Endothelial cell of umbilical vein (primary cell): ENCODE measurements around the gene AUTS2. TPM values are rescaled to one million over a fixed set of nuclear protein-coding genes. Genes with fewer than 3 reads are reported as not detected.

Experiments used
- BruUV-seq: library from RNA; stranded (reverse); fragments of 400-500 nt; replicated peaks from 2 replicates; lab custom pipeline; 2021; lab: Mats Ljungman, UMichigan
- CTCF ChIA-PET: fragments of 300-600, 350-600 bp; sonication (Branson Sonifier 250); formaldehyde crosslinking; loops from one replicate; lab custom pipeline; 2021; ENCODE audit warnings: antibody characterized with exemption, inconsistent platforms; lab: Charles Lee
- POLR2A ChIA-PET: fragments of 300-600, 350-600 bp; sonication (Branson Sonifier 250); formaldehyde crosslinking; loops from one replicate; lab custom pipeline; 2021; ENCODE audit warnings: antibody characterized with exemption, inconsistent platforms; lab: Charles Lee
- DNase-seq: peaks from one replicate; pipeline ENCODE4 v3.0.0-alpha.2; 2011; ENCODE audit warnings: low read depth, low spot score
- FAIRE-seq: peaks from 2 replicates; lab custom pipeline; 2011; peaks lifted over from hg19 to GRCh38; lab: Jason Lieb, UNC
- H2AFZ ChIP-seq: 2 replicates; pipeline ENCODE4 v1.6.0; 2012; ENCODE audit warnings: low read depth, low read length, control low read depth, inconsistent platforms
- H3K27ac ChIP-seq: 2 replicates; pipeline ENCODE4 v1.5.1; 2011; ENCODE audit warnings: low read depth, mild to moderate bottlenecking, control low read depth, low read length, moderate library complexity; ENCODE audit not compliant: insufficient read depth
- H3K27me3 ChIP-seq, 2 experiments: 2 replicates each; pipeline versions ENCODE4 v1.6.0 to v1.6.1; 2011; ENCODE audit warnings: low read length in 2 of 2, mixed read lengths in 1 of 2; ENCODE audit not compliant: control insufficient read depth in 2 of 2, insufficient read depth in 2 of 2
- H3K36me3 ChIP-seq, 2 experiments: 2 replicates in 1 of 2; 3 replicates in 1 of 2; pipeline ENCODE4 v1.5.1; 2011; ENCODE audit warnings: low read length in 2 of 2, mild to moderate bottlenecking in 1 of 2, moderate library complexity in 1 of 2; ENCODE audit not compliant: control insufficient read depth in 2 of 2, insufficient read depth in 2 of 2; ENCODE audit errors: extremely low read depth in 1 of 2
- H3K4me1 ChIP-seq: 3 replicates; pipeline ENCODE4 v1.5.1; 2011; ENCODE audit warnings: mild to moderate bottlenecking, low read length; ENCODE audit not compliant: control insufficient read depth, insufficient read depth; ENCODE audit errors: extremely low read depth
- H3K4me2 ChIP-seq: 2 replicates; pipeline ENCODE4 v1.6.1; 2011; ENCODE audit warnings: low read length, control low read depth, mixed read lengths; ENCODE audit not compliant: insufficient read depth
- H3K4me3 ChIP-seq, 3 experiments: fragments of 200-600 bp in 1 of 3; sonication (generic), shearing (Covaris generic) in 1 of 3; replicated peaks in 1 of 3; 2 replicates each; pipeline ENCODE4 v1.5.1; 2011 to 2016; ENCODE audit warnings: control low read depth in 3 of 3, low read length in 3 of 3, mild to moderate bottlenecking in 2 of 3, inconsistent platforms in 1 of 3, low read depth in 1 of 3, moderate library complexity in 1 of 3; ENCODE audit not compliant: insufficient read depth in 1 of 3
- H3K79me2 ChIP-seq: 2 replicates; pipeline ENCODE4 v1.6.0; 2012; ENCODE audit warnings: low read length, inconsistent platforms; ENCODE audit not compliant: control insufficient read depth, insufficient read depth
- H3K9ac ChIP-seq: replicated peaks from 2 replicates; pipeline ENCODE3; 2011; ENCODE audit warnings: low read length, control low read depth; ENCODE audit not compliant: insufficient read depth; ENCODE audit errors: extremely low read depth
- H3K9me1 ChIP-seq: replicated peaks from 3 replicates; pipeline ENCODE4 v1.6.0; 2011; ENCODE audit warnings: mild to moderate bottlenecking, low read length; ENCODE audit not compliant: control insufficient read depth, insufficient read depth; ENCODE audit errors: extremely low read depth
- H3K9me3 ChIP-seq: replicated peaks from 2 replicates; pipeline ENCODE4 v1.5.1; 2012; ENCODE audit warnings: low read length, inconsistent platforms; ENCODE audit not compliant: control insufficient read depth, insufficient read depth
- H4K20me1 ChIP-seq: replicated peaks from 2 replicates; pipeline ENCODE3; 2011; ENCODE audit warnings: mild to moderate bottlenecking, low read length; ENCODE audit not compliant: control insufficient read depth, insufficient read depth; ENCODE audit errors: extremely low read depth
- CTCF ChIP-seq, 2 donors: IDR thresholded peaks; 1 replicate in 1 of 2; 2 replicates in 1 of 2; pipeline ENCODE4 v1.5.1; 2011; ENCODE audit warnings: low read length in 2 of 2, mild to moderate bottlenecking in 2 of 2, moderate library complexity in 2 of 2, control low read depth in 1 of 2, inconsistent platforms in 1 of 2, low read depth in 1 of 2; ENCODE audit not compliant: insufficient read depth in 1 of 2; ENCODE audit errors: extremely low read depth in 1 of 2
- EZH2 ChIP-seq: IDR thresholded peaks from 2 replicates; pipeline ENCODE4 v1.6.1; 2012; ENCODE audit warnings: borderline replicate concordance, low read depth, mild to moderate bottlenecking, moderate library complexity, low read length, inconsistent platforms; ENCODE audit not compliant: severe bottlenecking
- FOS ChIP-seq: IDR thresholded peaks from 2 replicates; pipeline ENCODE4 v1.6.1; 2011; ENCODE audit warnings: mild to moderate bottlenecking, low read length, moderate library complexity, borderline replicate concordance; ENCODE audit not compliant: insufficient read depth
- GATA2 ChIP-seq: IDR thresholded peaks from 2 replicates; pipeline ENCODE4 v1.7.0; 2011; ENCODE audit warnings: low read depth, mild to moderate bottlenecking, moderate library complexity, mixed read lengths, low read length; ENCODE audit not compliant: insufficient read length, insufficient read depth
- JUN ChIP-seq: IDR thresholded peaks from 2 replicates; pipeline ENCODE4 v1.6.1; 2011; ENCODE audit warnings: borderline replicate concordance, low read depth; ENCODE audit not compliant: insufficient read length, insufficient read depth
- MYC ChIP-seq: IDR thresholded peaks from one replicate; pipeline ENCODE4 v1.6.1; 2011; ENCODE audit warnings: mild to moderate bottlenecking, low read depth, low read length
- POLR2AphosphoS5 ChIP-seq: IDR thresholded peaks from 2 replicates; pipeline ENCODE4 v1.6.1; 2012; ENCODE audit warnings: low read depth, mild to moderate bottlenecking, control low read depth, low read length, moderate library complexity; ENCODE audit not compliant: insufficient read depth
- dilution Hi-C: fragments of 300-500 bp; cut with MboI; formaldehyde crosslinking; loops from one replicate; pipeline ENCODE4 v1.15.0; 2019; ENCODE audit warnings: low sequenced_read_pairs; ENCODE audit not compliant: extremely low pct_ligation_motif_present
- intact Hi-C: fragments of 100-400 bp; cut with micrococcal nuclease; formaldehyde crosslinking; loops from one replicate; pipeline ENCODE4 v1.10.0; 2022
- polyA plus RNA-seq, 4 experiments: library from polyadenylated mRNA; depleted of rRNA in 3 of 4; stranded (reverse) in 3 of 4; unstranded in 1 of 4; fragments of >200 nt; gene quantifications; 2 replicates each; pipeline versions ENCODE4 v1.2.1 to v1.2.3, GENCODE V29; 2011 to 2012; ENCODE audit warnings: missing spikeins in 1 of 4
- total RNA-seq: library from RNA; stranded (reverse); gene quantifications from 2 replicates; pipeline ENCODE4 v1.2.3, GENCODE V29; 2021
- TF ChIP-seq, protein P1 (sequence below): IDR thresholded peaks from 2 replicates; pipeline ENCODE4 v1.6.1; 2011; ENCODE audit not compliant: insufficient read depth, insufficient read length

AUTS2 gene
- total and polyA plus RNA-seq, 2 donors (not counting 3 experiments of a cell fraction or from before 2014, with no cell fraction given): 0.59 to 8.0 TPM

- TF ChIP-seq, protein P1, sequence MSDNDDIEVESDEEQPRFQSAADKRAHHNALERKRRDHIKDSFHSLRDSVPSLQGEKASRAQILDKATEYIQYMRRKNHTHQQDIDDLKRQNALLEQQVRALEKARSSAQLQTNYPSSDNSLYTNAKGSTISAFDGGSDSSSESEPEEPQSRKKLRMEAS: no peak
- no peak for TF ChIP-seq GATA2
- no peak for TF ChIP-seq POLR2AphosphoS5
- TF ChIP-seq FOS: no peak
- TF ChIP-seq MYC: no peak
- TF ChIP-seq CTCF (IDR thresholded peaks at IDR 0.05; ENCODE audit: extremely low read depth in 1 of 2, insufficient read depth in 1 of 2, low read depth in 1 of 2, low read length in 2 of 2): no peak
- TF ChIP-seq JUN: no peak
- no peak for TF ChIP-seq EZH2
- DNase-seq: no peak
Observed at GRCh38 chr7:70053989-70054388, 455.7 kb downstream of the AUTS2 start.

More at GRCh38 chr7:70053989-70054388, 455.7 kb downstream of the AUTS2 start:
- H3K9ac ChIP-seq: no peak overlapping the region
- H2AFZ ChIP-seq: no peak overlapping the region
- intact Hi-C loops (no loop called here), dilution Hi-C loops (no loop called here)
- H3K4me3 ChIP-seq: no peak overlapping the region
- ChIA-PET POLR2A (no interaction called here), CTCF (no interaction called here)
- FAIRE-seq: no peak
- H3K27me3 ChIP-seq: no peaks in the 10 kb centered on the region
- H3K4me1 ChIP-seq: no peaks in the 10 kb centered on the region
- H3K27ac ChIP-seq: no peak overlapping the region
- no peaks in the 10 kb centered on the region for H3K79me2 ChIP-seq
- H4K20me1 ChIP-seq: no peaks in the 10 kb centered on the region
- H3K9me3 ChIP-seq: no peaks in the 10 kb centered on the region
- H3K4me2 ChIP-seq: no peak overlapping the region
- no peaks in the 10 kb centered on the region for H3K36me3 ChIP-seq
- no peaks in the 10 kb centered on the region for H3K9me1 ChIP-seq
- no TSS peak for BruUV-seq
